ENCODE results near the gene SKP2. TPM values are rescaled to one million over a fixed set of nuclear protein-coding genes. Genes with fewer than 3 reads are reported as not detected.

SKP2 gene
- total RNA-seq, 4 donors from 2014 or later = 13.8 to 30.5 (median 22.2) TPM

DNA sequence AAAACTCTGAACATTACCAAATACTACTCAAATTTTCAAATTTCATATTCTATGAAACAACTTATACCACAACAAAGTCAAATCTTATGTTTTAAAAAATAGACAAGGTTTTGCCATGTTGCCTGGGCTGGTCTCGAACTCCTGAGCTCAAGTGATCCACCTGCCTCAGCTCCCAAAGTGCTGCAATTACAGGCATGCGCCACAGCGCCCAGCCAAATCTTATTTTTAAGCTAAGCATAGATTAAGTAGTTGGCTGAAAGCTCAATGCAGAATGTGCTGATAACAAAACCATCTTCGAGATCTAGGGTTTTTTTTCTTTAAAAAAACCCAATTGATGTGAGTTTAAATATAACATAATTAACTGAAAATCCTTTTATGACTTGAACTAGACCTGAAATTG is 6.6 kb upstream of the SKP2 start:
- Histone ChIP-seq H3K9me3 (no peaks in the 10 kb centered on the region), H3K27me3 (no peaks in the 10 kb centered on the region), H3K36me3 (peaks cover 0 to 20% (median 0%) of the 10 kb centered on the region in 3 donors), H3K27ac (no peak overlapping the region), H3K4me1 (peaks cover 0 to 4% (median 2%) of the 10 kb centered on the region in 4 donors), H3K4me3 (no peak overlapping the region)
- TF ChIP-seq, protein P1, sequence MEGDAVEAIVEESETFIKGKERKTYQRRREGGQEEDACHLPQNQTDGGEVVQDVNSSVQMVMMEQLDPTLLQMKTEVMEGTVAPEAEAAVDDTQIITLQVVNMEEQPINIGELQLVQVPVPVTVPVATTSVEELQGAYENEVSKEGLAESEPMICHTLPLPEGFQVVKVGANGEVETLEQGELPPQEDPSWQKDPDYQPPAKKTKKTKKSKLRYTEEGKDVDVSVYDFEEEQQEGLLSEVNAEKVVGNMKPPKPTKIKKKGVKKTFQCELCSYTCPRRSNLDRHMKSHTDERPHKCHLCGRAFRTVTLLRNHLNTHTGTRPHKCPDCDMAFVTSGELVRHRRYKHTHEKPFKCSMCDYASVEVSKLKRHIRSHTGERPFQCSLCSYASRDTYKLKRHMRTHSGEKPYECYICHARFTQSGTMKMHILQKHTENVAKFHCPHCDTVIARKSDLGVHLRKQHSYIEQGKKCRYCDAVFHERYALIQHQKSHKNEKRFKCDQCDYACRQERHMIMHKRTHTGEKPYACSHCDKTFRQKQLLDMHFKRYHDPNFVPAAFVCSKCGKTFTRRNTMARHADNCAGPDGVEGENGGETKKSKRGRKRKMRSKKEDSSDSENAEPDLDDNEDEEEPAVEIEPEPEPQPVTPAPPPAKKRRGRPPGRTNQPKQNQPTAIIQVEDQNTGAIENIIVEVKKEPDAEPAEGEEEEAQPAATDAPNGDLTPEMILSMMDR (IDR thresholded peaks at IDR 0.05) = no peak
- no peak for TF ChIP-seq POLR2A (IDR thresholded peaks at IDR 0.05)
- DNase-seq = no peak

DNA sequence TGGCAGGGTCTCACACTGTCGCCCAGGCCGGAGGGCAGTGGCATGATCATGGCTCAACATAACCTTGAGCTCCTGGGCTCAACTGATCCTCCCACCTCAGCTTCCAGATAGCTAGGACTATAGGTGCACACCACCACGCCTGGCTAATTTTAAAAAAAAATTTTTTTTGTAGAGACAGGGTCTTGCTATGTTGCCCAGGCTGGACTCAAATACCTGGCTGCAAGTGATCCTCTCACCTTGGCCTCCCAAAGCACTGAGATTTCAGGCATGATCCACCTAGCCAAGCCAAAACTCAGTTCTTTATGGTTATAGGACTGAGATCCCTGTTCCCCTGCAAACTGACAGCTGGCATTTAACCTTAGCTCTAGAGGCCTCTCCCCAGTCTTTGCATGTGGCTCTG is 5.5 kb upstream of the SKP2 start:
- H3K9me3 ChIP-seq = no peaks in the 10 kb centered on the region
- TF ChIP-seq, protein P1 (IDR thresholded peaks at IDR 0.05) = no peak
- no peak for TF ChIP-seq POLR2A (IDR thresholded peaks at IDR 0.05)
- no peak for DNase-seq
- H3K4me3 ChIP-seq = no peak overlapping the region
- no peaks in the 10 kb centered on the region for H3K27me3 ChIP-seq
- peaks cover 0 to 10% (median 5%) of the 10 kb centered on the region in 4 donors for H3K4me1 ChIP-seq
- no peak overlapping the region for H3K27ac ChIP-seq
- peaks cover 0 to 9% (median 0%) of the 10 kb centered on the region in 3 donors for H3K36me3 ChIP-seq

DNA sequence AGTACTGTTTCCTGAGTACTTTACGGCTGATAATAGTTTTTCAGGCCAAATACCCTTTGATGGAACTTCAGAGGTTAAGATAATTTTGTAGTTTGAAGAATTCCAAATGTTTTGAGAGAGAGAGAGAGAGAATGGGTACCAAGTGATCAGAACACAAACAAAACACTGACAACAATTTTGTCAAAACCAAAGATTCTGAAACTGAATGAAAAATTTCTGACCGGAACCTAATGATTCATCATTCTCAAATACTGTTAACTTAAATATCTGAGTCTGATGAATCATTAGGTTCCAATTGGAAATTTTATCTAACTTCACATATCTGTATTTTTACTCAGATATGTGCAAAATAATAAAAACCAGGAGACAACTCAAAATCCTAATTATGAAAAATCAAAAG is 4.2 kb upstream of the SKP2 start:
- Histone ChIP-seq H3K4me1 (peaks cover 0 to 13% (median 5%) of the 10 kb centered on the region in 4 donors), H3K27me3 (no peaks in the 10 kb centered on the region), H3K4me3 (no peak overlapping the region), H3K36me3 (no peaks in the 10 kb centered on the region), H3K27ac (no peak overlapping the region), H3K9me3 (no peaks in the 10 kb centered on the region)
- DNase-seq = no peak
- TF ChIP-seq, protein P1 (IDR thresholded peaks at IDR 0.05) = no peak
- TF ChIP-seq POLR2A (IDR thresholded peaks at IDR 0.05) = no peak

DNA sequence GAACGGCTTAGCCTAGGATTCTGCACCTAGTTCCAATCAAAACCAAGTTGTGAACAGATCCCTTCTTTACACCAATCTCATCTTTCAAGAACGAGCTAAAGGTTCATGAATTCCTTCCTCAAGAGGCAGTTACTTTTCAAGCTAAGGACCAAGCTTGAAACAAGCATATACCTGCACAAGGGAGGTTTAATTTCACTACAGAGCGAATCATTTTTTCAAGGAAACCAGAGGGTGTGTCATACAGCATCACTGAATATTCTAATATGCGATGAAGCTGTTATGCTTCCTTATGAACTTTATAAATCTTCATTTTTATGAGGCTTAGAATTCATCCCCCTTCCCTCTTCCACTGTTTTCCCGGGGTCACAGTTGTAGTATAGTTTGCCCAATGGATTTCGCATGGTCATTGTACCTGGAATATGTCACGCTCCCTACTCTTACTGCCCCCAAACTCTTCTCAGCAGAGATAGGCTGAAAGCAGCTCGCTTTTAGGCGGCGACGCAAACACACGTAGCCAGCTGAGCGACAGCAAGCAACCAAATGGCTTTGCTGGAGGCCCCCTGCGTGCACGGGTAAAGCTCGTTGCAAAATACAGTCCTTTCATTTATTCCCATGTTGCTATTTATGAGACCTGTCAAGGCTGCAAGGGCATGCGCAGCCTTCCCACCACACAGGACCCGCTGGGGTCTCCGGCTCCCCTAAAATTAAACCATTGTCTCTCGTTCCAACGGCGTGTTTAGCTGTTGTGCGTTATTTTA is 1.1 kb upstream of the SKP2 start:
- Histone ChIP-seq H3K9me3 (no peaks in the 10 kb centered on the region), H3K4me3 (peak overlapping the region; percentile 70 to 94 (median 84)), H3K27me3 (no peaks in the 10 kb centered on the region), H3K27ac (peak overlapping the region; percentile 78 to 86 (median 82)), H3K36me3 (no peaks in the 10 kb centered on the region), H3K4me1 (peaks cover 0 to 16% (median 5%) of the 10 kb centered on the region in 4 donors)
- DNase-seq = peak in 2 of 3 donors; percentile 52 to 53
- no peak for TF ChIP-seq POLR2A (IDR thresholded peaks at IDR 0.05)
- TF ChIP-seq, protein P1 (IDR thresholded peaks at IDR 0.05) = no peak

DNA sequence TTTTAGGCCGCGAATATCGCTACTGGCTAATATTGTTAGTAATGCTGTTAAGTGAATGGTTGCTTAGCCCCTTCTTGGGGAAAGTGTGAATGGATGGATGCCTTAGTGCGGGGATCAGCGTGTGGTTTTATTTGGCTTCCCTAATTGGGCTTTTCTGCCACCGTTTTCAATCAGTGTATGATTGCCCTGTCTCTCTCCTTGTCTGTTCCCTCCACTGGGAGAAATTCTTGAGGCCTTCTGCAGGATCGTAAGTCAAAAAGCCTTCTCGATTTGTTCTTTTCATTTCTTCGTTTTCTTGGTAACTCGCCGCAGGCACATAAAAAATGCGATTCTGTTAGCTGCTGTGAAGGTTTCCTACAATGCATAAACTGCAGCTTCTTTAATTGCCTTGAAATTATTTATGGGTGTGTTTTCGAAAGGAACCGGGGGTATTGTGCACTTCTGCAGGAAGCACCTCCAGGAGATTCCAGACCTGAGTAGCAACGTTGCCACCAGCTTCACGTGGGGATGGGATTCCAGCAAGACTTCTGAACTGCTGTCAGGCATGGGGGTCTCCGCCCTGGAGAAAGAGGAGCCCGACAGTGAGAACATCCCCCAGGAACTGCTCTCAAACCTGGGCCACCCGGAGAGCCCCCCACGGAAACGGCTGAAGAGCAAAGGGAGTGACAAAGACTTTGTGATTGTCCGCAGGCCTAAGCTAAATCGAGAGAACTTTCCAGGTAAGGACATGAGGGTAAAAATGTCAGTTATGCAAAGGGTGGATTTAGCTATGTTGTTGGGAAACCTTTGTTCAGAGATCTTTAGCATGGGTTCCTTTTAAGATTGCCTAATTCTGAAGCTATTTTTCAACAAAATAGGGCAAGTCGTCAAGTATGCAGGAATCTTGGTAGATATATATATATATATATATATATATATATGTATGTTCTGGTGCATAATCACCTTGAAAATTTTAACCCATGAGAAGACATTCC is 700 bp downstream of the SKP2 start:
- Histone ChIP-seq H3K27me3 (no peaks in the 10 kb centered on the region), H3K36me3 (peaks cover 0 to 6% (median 0%) of the 10 kb centered on the region in 3 donors), H3K4me3 (peak overlapping the region; percentile 70 to 94 (median 84)), H3K27ac (peak overlapping the region in 2 of 4 donors; percentile 9 to 85), H3K4me1 (peaks cover 0 to 16% (median 5%) of the 10 kb centered on the region in 4 donors), H3K9me3 (no peaks in the 10 kb centered on the region)
- no peak for DNase-seq
- no peak for TF ChIP-seq POLR2A (IDR thresholded peaks at IDR 0.05)
- TF ChIP-seq, protein P1 (IDR thresholded peaks at IDR 0.05) = no peak
